SJCRH30 (cell line): ENCODE results near the gene PICK1. TPM values are rescaled to one million over a fixed set of nuclear protein-coding genes. Genes with fewer than 3 reads are reported as not detected.
A peak's percentile ranks its signal among the peaks of the same experiment; 100 is the strongest.

Source experiments
- DNase-seq, 2 experiments: peaks; one replicate each; pipeline ENCODE4 v3.0.0-alpha.2; 2015 to 2020
- H3K27ac ChIP-seq: fragments of 250-450 bp; sonication (Bioruptor Pico); 2 replicates; pipeline ENCODE4 v1.5.1; 2020; ENCODE audit warnings: mild to moderate bottlenecking, moderate library complexity
- H3K27me3 ChIP-seq: fragments of 250-450 bp; sonication (Bioruptor Pico); 2 replicates; pipeline ENCODE4 v1.5.1; 2020; ENCODE audit warnings: mild to moderate bottlenecking, moderate library complexity
- H3K36me3 ChIP-seq: fragments of 250-450 bp; sonication (Bioruptor Pico); 2 replicates; pipeline ENCODE4 v1.5.1; 2020; ENCODE audit warnings: mild to moderate bottlenecking, moderate library complexity
- H3K4me1 ChIP-seq: fragments of 250-450 bp; sonication (Bioruptor Pico); 2 replicates; pipeline ENCODE4 v1.5.1; 2020; ENCODE audit warnings: mild to moderate bottlenecking, moderate library complexity
- H3K4me3 ChIP-seq: fragments of 250-450 bp; sonication (Bioruptor Pico); 2 replicates; pipeline ENCODE4 v1.5.1; 2020; ENCODE audit warnings: mild to moderate bottlenecking, moderate library complexity
- H3K9me3 ChIP-seq: fragments of 250-450 bp; sonication (Bioruptor Pico); replicated peaks from 2 replicates; pipeline ENCODE4 v1.5.1; 2020; ENCODE audit warnings: mild to moderate bottlenecking, moderate library complexity
- total RNA-seq: library from RNA; depleted of rRNA; stranded (reverse); fragments of >200 nt; shearing (Covaris generic); gene quantifications from 2 replicates; pipeline ENCODE4 v1.2.3, GENCODE V29; 2014

The PICK1 gene
- total RNA-seq, 1 experiment from 2014 or later: 0.45 TPM

DNA sequence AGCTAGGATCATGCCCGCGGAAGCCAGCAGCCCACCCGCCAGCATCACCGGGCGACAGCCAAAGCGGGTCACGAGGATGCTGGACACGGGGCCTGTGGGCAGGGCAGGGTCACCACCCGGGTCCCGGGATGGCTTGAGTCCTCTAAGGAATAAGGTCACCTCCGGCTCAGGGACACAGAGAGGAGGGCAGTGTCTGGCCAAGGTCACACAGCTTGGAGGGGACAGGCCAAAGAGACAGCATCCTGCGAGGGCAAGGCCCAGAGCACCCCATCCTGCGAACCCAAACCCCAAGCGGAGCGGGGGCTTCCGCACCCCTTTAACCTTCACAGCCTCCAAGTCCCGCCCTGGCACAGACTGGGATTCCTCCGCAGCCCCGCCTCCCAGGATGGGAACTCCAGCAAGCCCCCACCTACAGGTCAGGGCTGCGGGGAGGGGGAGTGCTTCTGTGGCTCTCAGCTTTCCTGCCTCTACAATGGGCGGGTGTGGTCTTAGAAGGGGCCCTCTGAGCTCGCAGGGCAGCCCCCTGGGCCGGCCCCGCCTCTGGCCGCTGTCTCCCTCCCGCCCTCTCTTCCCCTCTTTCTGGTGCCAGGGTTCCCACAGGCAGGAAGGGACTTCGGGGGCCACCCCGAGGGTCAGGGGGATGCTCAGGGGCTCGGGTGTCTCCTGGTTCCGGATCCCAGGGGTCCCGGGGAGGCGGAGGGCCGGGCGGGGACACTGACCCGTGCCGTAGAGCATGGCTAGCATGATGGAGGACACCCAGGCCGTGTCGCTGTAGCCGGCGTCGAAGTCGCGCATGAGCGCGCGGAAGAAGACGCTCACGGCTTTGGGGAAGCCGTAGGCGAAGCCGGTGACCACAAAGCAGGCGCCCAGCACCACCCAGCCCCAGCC is 25.0 kb downstream of the PICK1 start:
- Histone ChIP-seq H3K27me3 (0 out of 2 replicates have a peak, but pooled peaks cover 3% of the 10 kb centered on the region), H3K36me3 (no peaks in the 10 kb centered on the region), H3K4me3 (no peak overlapping the region), H3K9me3 (no peaks in the 10 kb centered on the region), H3K27ac (no peak overlapping the region), H3K4me1 (peaks cover 14% of the 10 kb centered on the region)
- no peak for DNase-seq

DNA sequence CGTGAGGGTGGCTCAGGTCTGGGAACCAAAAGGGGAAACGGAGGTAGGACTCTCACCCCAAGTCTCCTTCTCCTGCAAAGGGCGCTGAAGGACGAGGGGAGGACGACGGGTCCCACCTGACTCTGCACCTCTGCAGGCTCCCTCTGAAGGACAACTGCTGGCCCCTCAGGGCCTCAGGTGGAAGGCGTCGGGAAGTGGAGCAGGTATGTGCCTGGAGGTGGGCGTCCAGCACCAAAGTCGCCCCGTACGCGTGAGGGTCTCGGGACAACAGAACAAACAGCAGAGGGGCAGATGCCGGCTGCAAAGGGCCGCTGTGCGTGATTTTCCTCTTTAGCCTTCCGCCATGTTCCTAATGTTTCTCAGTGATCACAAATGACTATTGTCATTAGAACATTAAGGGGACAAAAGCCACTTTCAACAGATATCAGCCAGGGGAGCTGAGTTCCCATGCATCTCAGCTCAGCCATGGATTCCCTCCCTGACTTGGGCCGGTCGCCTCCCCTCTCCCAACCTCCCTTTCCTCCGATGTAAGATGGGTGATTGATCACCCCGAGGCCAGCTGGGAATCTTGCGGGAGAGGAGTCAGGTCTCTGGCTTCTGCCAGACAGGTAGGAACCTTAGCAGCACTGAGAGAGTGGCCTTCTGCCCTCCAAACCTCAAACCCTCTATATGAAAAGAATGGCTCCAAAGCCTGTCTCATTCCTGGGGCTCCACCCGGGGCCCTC is 25.9 kb downstream of the PICK1 start:
- DNase-seq: no peak
- Histone ChIP-seq H3K9me3 (no peaks in the 10 kb centered on the region), H3K27me3 (0 out of 2 replicates have a peak, but pooled peaks cover 3% of the 10 kb centered on the region), H3K4me1 (peaks cover 14% of the 10 kb centered on the region), H3K36me3 (no peaks in the 10 kb centered on the region), H3K4me3 (no peak overlapping the region), H3K27ac (no peak overlapping the region)

DNA sequence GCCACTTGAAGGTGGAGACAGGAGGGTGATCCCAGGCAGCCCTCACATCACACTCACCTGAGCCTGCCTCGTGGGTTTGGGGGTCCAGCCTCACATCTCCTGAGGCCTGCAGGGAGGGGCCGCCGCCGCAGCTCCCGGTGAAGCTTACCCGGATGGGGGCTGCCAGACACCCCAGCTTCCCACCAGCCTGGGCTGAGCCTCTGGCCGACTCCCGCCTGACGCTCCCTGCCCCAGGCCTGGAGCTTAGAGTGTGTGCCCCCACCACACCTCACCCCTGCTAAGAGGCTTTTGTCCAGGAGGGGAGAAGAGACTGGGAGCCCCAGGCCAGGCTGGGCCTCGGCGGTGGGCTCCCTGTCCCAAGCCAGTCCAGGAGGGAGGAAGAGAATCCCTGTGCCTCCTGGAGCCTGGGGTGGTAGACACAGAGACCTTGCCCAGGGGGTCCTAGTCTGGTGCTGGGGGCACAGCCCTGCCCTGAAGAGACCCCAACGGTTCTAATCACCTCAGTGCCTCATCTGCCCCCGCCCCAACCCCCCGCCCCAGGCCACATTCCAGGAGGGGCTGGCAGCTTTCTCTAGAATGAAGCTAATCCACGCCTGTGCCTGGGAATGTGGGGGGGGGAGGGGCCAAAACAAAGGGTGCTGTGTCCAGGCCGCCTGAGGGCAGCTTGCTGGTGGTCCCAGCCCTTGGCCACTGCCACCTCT is 26.9 kb downstream of the PICK1 start, which contains the start of gene SLC16A8:
SLC16A8 (minus strand) TSS at position 254 of the 701 bp plus-strand sequence. CDS start 1,311 bp downstream, outside the sequence.
- Histone ChIP-seq H3K27me3 (0 out of 2 replicates have a peak, but pooled peaks cover 3% of the 10 kb centered on the region), H3K27ac (peak within 1 kb of the TSS; percentile 67; the same call in 1 of the 2 replicates), H3K9me3 (no peaks in the 10 kb centered on the region), H3K36me3 (no peaks in the 10 kb centered on the region), H3K4me3 (peak within 1 kb of the TSS; percentile 35; the same call in 1 of the 2 replicates), H3K4me1 (peaks cover 14% of the 10 kb centered on the region)
- peak; percentile 79 to 86 for DNase-seq

DNA sequence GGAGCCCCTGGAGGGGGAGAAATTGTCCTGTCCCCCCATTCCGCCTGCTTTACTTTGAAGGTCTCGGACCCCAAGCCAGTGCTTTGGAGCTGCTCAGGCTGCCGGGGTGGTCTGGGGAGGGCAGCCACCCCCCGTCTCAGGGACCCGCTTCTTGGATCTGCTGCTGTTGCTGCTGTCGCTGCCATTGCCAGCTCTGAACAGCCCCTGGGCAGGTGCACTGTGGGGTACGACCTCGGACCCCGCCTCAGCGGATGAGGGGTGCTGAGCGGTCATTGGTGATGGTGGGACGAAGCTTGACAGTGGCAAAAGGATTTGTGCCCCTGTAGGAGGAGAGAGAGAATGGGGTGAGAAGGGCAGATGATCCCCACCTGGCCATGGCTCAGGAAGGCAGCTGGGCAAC is 27.9 kb downstream of the PICK1 start:
- DNase-seq: no peak
- Histone ChIP-seq H3K27me3 (0 out of 2 replicates have a peak, but pooled peaks cover 3% of the 10 kb centered on the region), H3K4me1 (peaks cover 14% of the 10 kb centered on the region), H3K36me3 (no peaks in the 10 kb centered on the region), H3K9me3 (no peaks in the 10 kb centered on the region), H3K4me3 (no peak overlapping the region), H3K27ac (no peak overlapping the region)

DNA sequence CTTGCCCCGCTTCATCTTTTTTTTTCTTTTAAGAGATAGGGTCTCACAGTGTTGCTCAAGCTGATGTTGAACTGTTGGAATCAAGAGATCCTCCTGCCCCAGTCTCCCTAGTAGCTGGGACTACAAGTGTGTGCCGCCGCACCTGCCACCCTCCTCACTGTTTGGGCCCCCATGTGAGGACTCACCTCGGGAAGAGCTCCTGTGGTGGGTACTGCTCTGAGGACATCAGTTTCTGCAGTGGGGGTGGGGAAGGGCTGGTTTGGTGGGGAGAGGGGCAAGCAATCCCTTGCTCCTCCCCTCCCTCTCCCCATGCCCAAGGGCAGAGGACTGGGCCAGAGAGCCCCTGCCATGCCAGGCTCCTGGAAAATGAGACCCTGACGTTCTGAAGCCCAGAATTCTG is 28.3 kb downstream of the PICK1 start:
- Histone ChIP-seq H3K36me3 (no peaks in the 10 kb centered on the region), H3K4me3 (no peak overlapping the region), H3K9me3 (no peaks in the 10 kb centered on the region), H3K27ac (no peak overlapping the region), H3K4me1 (peaks cover 14% of the 10 kb centered on the region), H3K27me3 (no peaks in the 10 kb centered on the region)
- no peak for DNase-seq

DNA sequence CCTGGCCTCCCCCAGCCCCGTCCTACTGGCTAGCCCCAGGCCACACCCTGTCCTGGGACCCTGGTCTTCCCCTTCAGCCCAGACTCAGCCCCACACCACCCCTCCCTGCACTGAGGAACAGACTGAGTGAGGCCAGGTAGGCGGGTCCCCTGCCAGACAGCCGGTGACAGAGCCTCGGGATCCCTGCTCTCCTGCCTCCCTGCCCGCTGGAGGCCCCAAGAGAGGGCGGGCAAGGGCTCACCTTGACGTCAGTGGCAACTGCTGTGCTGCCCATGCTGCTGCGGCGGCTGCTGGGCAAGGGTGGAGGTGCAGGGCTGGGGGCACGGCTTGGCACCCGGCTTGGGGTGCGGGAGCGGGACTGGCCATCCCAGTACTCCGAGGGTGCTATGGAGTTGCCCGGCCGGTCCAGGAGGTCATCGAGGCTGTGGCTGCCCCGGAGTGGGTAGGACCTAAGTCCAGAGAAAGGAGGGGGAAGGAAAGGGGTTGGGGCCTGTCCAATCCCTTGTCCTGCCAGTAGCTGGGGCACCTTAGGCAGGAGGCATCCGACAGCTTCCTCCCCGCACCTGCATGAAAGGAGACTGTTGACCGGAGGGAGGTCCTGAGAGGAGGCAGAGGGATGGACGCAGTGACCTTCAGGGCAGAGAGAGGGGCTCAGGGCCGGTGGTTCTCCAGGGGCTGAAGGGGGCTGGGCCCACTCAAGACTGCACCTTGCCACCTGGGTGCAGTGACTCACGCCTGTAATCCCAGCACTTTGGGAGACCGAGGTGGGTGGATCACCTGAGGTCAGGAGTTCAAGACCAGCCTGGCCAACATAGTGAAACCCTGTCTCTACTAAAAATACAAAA is 29.0 kb downstream of the PICK1 start:
- Histone ChIP-seq H3K9me3 (no peaks in the 10 kb centered on the region), H3K4me1 (peaks cover 14% of the 10 kb centered on the region), H3K36me3 (no peaks in the 10 kb centered on the region), H3K4me3 (no peak overlapping the region), H3K27me3 (no peaks in the 10 kb centered on the region), H3K27ac (no peak overlapping the region)
- DNase-seq: no peak

DNA sequence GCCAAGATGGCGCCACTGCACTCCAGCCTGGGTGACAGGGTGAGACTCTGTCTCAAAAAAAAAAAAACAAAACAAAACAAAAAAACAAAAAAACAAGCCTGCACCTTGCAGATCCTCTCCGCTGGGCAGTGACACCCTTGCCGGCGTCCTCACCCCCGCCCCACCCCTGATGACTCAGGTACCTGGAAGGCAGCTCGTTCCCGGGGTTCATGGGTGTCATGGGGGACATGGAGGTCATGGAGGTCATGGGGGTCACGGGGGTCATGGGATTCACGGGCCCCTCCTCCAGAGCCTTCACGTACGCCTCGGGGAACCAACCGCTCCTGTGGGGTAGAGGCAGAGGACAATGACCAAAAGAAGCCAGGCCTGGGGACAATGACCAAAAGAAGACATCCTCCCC is 29.7 kb downstream of the PICK1 start:
- no peak for DNase-seq
- H3K36me3 ChIP-seq: no peaks in the 10 kb centered on the region
- no peak overlapping the region for H3K4me3 ChIP-seq
- no peaks in the 10 kb centered on the region for H3K9me3 ChIP-seq
- no peaks in the 10 kb centered on the region for H3K27me3 ChIP-seq
- H3K4me1 ChIP-seq: peaks cover 14% of the 10 kb centered on the region
- H3K27ac ChIP-seq: no peak overlapping the region

DNA sequence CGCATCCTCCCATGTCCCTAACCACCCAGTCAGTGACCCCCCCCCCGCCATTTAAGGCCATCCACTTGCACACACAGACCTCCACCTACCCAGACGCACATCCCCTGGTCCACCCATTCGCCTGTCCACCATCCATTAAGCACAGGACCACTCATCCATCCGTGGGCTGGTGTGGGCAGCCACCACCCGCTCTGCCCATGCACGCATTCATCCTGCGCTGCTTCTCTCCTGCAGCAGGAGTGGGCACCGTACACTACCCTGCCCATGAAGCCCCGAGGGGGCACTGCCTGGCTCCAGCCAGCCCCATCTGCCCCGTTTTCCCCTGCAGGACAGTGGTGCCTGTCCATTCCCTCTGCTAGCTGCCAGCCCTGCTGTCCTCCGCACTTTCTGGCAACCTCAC is 30.7 kb downstream of the PICK1 start:
- H3K9me3 ChIP-seq: no peaks in the 10 kb centered on the region
- DNase-seq: no peak
- no peaks in the 10 kb centered on the region for H3K36me3 ChIP-seq
- no peak overlapping the region for H3K27ac ChIP-seq
- no peak overlapping the region for H3K4me3 ChIP-seq
- no peaks in the 10 kb centered on the region for H3K27me3 ChIP-seq
- peaks cover 14% of the 10 kb centered on the region for H3K4me1 ChIP-seq

DNA sequence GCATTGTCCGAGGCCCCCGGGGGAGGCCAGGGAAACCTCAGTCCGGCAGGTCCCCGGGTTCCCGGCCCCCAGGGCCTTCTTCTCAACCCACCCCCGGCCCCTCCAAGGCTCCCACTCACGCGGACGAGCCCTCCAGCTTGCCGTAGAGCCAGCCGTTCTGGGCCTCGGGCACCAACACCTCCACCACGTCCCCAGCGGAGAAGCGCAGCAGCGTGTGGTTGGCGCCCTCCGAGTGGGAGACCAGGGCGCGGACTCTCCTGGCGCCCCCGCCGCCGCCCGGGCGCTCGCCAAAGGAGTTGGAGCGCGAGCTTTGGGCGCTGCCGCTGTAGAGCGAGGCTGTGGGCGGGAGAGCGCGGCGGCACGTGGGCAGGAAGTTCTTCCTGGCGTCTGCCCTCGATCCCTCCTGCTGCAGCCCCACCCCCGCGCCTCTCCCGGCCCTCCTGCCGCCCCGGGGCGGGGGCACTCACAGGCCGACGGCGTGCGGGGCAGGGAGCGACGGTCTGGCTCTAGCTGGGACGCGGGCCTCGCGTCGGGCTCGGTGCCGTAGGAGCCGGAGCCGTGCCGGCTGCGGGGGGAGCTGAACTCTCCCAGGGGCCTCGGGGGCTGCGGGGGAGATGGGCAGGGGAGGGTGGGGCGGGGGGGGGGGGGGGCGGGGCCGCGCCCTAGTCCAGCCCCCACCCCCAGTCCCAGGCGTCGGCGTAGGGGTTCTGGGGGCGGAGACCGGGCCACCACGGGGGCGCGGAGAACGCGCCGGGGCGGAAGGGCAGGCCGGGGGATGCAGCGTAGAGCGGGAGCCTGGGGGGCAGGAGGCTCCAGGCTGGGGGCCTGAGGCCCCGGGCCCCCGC is 31.6 kb downstream of the PICK1 start:
- Histone ChIP-seq H3K4me1 (peaks cover 12% of the 10 kb centered on the region), H3K27ac (no peak overlapping the region), H3K27me3 (no peaks in the 10 kb centered on the region), H3K9me3 (no peaks in the 10 kb centered on the region), H3K36me3 (no peaks in the 10 kb centered on the region), H3K4me3 (no peak overlapping the region)
- no peak for DNase-seq

DNA sequence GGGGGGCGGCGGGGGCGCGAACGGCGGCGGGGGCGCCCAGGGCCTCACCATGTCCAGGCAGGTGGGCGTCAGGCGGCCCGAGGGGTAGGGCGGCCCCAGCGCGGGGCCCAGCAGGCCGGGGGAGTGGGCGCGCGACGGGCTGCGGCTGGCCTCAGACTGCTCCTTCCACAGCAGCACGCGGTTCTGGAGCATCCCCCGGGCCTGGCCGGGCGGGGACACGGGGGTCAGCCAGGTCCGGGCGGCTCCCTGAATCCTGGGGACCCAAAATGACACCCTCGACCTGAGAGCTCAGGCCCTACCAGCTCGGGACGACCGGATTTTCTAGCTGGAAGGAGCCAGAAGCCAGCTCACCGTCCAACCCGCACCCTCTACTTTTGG is 32.3 kb downstream of the PICK1 start:
- no peak for DNase-seq
- no peaks in the 10 kb centered on the region for H3K9me3 ChIP-seq
- H3K36me3 ChIP-seq: no peaks in the 10 kb centered on the region
- H3K4me3 ChIP-seq: no peak overlapping the region
- peaks cover 8% of the 10 kb centered on the region; the same call in 1 of the 2 replicates for H3K4me1 ChIP-seq
- no peaks in the 10 kb centered on the region for H3K27me3 ChIP-seq
- H3K27ac ChIP-seq: no peak overlapping the region

DNA sequence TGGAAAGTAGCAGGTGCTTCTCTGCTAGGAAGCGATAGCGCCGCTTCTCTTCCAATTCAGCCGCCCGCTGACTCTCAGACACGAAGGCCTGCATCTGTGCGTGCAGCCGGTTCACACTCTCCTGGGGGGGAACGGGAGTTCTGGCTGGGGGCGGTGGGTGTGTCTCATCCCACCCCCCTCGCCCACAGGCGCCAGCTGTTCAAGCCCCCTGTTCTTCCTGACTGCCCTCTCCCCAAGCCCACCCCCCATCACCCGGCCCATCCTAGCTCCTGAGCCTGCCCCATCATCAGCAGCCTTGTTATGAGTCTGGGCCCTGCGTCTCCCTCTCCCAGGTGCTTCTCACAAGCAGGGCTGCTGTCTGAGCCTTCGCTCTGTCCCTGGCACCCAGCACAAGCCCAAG is 39.9 kb downstream of the PICK1 start:
- no peak overlapping the region for H3K27ac ChIP-seq
- no peaks in the 10 kb centered on the region for H3K9me3 ChIP-seq
- H3K4me3 ChIP-seq: peak overlapping the region; percentile 19; the same call in 1 of the 2 replicates
- H3K36me3 ChIP-seq: no peaks in the 10 kb centered on the region
- H3K4me1 ChIP-seq: no peaks in the 10 kb centered on the region
- DNase-seq: no peak
- H3K27me3 ChIP-seq: peaks cover 5% of the 10 kb centered on the region; the same call in 1 of the 2 replicates

DNA sequence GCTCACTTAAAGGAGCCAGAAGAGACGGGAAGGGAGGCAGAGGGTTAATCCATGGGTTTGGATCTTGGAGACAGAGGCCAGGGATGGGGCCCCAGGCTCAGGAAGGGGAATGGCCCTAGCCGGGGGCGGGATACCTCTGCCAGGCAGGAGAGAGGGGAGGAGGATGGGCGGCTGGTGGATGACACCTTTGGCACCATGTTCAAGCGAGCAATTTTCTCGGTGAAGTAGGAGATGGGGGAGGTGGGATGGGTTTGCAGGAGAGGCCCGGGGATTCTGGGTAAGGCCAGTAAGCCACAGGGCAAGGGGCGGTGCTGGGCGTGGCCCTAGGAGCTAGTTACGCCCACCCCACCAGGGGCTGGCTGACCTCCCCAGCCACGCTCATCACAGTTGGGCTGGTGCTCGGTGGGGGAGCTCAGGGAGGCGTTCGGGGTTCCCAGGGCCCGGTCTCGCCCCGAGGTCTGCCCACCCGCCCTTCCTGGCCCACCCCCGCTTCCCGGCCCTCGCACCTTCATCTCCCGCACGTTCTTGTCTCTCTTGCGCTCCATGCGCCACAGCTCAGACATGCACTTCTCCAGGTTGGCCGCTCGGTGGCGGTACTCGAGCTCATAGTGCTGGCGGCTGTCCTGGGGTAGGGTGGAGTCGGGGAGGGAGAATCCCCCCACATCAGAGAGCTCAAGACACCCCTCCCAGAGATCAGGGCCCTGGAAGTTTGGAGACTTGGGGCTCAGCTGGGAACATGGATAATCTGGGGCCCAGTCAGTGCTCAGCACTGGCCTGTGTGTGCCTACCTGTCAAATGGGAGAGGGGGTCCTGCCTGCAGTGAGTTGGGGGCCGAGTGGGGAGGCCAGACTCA is 40.6 kb downstream of the PICK1 start:
- no peaks in the 10 kb centered on the region for H3K4me1 ChIP-seq
- peaks cover 5% of the 10 kb centered on the region; the same call in 1 of the 2 replicates for H3K27me3 ChIP-seq
- H3K36me3 ChIP-seq: no peaks in the 10 kb centered on the region
- peak in 1 of 2 experiments; percentile 39 for DNase-seq
- H3K27ac ChIP-seq: no peak overlapping the region
- no peaks in the 10 kb centered on the region for H3K9me3 ChIP-seq
- peak overlapping the region; percentile 19; the same call in 1 of the 2 replicates for H3K4me3 ChIP-seq
